Kidney (tissue), 14 donors: ENCODE results near the gene RBBP5. TPM values are rescaled to one million over a fixed set of nuclear protein-coding genes. Genes with fewer than 3 reads are reported as not detected.

Experiments used
- DNase-seq, 5 donors: peaks; one replicate each; pipeline ENCODE4 v3.0.0-alpha.2; 2013 to 2020
- FAIRE-seq: peaks from 2 replicates; lab custom pipeline; 2012; peaks lifted over from hg19 to GRCh38; lab: Jason Lieb, UNC
- H3K27ac ChIP-seq, 2 donors: one replicate each; pipeline ENCODE4 v1.7.0; 2013; ENCODE audit warnings: low read depth in 2 of 2, low read length in 2 of 2, inconsistent platforms in 1 of 2
- H3K27me3 ChIP-seq: one replicate; pipeline ENCODE4 v1.7.1; 2013; ENCODE audit warnings: low read length, inconsistent platforms; ENCODE audit not compliant: control insufficient read depth, insufficient read depth
- H3K36me3 ChIP-seq, 3 donors: one replicate each; pipeline versions ENCODE4 v1.7.0 to v1.7.1; 2013; ENCODE audit warnings: low read length in 3 of 3, control low read depth in 1 of 3, inconsistent platforms in 1 of 3; ENCODE audit not compliant: insufficient read depth in 3 of 3, control insufficient read depth in 2 of 3
- H3K4me1 ChIP-seq, 3 donors: one replicate each; pipeline versions ENCODE4 v1.7.0 to v1.7.1; 2013; ENCODE audit warnings: low read length in 3 of 3, inconsistent platforms in 1 of 3, low read depth in 1 of 3; ENCODE audit not compliant: control insufficient read depth in 2 of 3, insufficient read depth in 2 of 3
- H3K4me3 ChIP-seq, 3 donors: one replicate each; pipeline versions ENCODE4 v1.7.0 to v1.8.1; 2013; ENCODE audit warnings: low read length in 3 of 3, control low read depth in 1 of 3, inconsistent platforms in 1 of 3
- H3K9ac ChIP-seq, 3 donors: one replicate each; pipeline versions ENCODE4 v1.7.0 to v1.7.1; 2013; ENCODE audit warnings: low read length in 3 of 3, control low read depth in 1 of 3, inconsistent platforms in 1 of 3
- H3K9me3 ChIP-seq, 3 donors: one replicate each; pipeline versions ENCODE4 v1.7.0 to v1.7.1; 2013; ENCODE audit warnings: low read length in 3 of 3, control low read depth in 1 of 3, inconsistent platforms in 1 of 3; ENCODE audit not compliant: control insufficient read depth in 2 of 3, insufficient read depth in 1 of 3
- CTCF ChIP-seq: IDR thresholded peaks from 3 replicates; pipeline ENCODE4 v1.5.1; 2012; ENCODE audit warnings: mild to moderate bottlenecking, moderate library complexity, borderline replicate concordance; ENCODE audit not compliant: insufficient read depth; ENCODE audit errors: extremely low read depth
- intact Hi-C: fragments of 100-400 bp; cut with DNase I; formaldehyde crosslinking; loops from one replicate; pipeline ENCODE4 v1.11.1; 2022
- polyA plus RNA-seq: library from polyadenylated mRNA; stranded (reverse); fragments of 350-450 nt; fragmentation: Illumina TruSeq; extraction: RNeasy Lipid Tissue Mini Kit (QIAGEN cat#74804); gene quantifications from one replicate; pipeline ENCODE4 v1.2.3, GENCODE V29; 2014; ENCODE audit warnings: low read depth, low replicate concordance; ENCODE audit not compliant: insufficient read depth
- total RNA-seq: library from RNA; stranded (reverse); fragmentation: NEBNext Ultra II Directional; extraction: Animal tissue kit (Norgen Biotek cat#: 25700); gene quantifications from one replicate; pipeline ENCODE4 v1.2.1, GENCODE V29; 2021
- donor health status: control.
- donor health status: control.
- donor health status: control.
- donor health status: control.
- donor health status: control.
- donor health status: DM: yes; HTN: yes; CAD: no.
- donor health status: Normal renal cell carcinoma (clear cell type).

Gene RBBP5
- total and polyA plus RNA-seq, 2 donors from 2014 or later, result 6.8 to 18.2 TPM

- peaks cover 0 to 5% (median 4%) of the 10 kb centered on the region in 3 donors for H3K4me1 ChIP-seq
- H3K27me3 ChIP-seq, result peaks cover 3% of the 10 kb centered on the region
- no peaks in the 10 kb centered on the region for H3K36me3 ChIP-seq
- H3K27ac ChIP-seq, result no peak overlapping the region
- DNase-seq (no peak), FAIRE-seq (no peak)
- no peak for TF ChIP-seq CTCF
- intact Hi-C loops, result no loop called here
- H3K9ac ChIP-seq, result no peak overlapping the region
- H3K9me3 ChIP-seq, result no peaks in the 10 kb centered on the region
- no peak overlapping the region for H3K4me3 ChIP-seq
These were observed 84.2 kb downstream of the RBBP5 start for GRCh38 chr1:205037539-205037938.

Other genes with a start within 250 kb of the RBBP5 start
- 0.44 TPM for gene CNTN2, start 78.8 kb downstream of the RBBP5 start, total RNA-seq
- 0.15 TPM for gene CNTN2, start 78.8 kb downstream of the RBBP5 start, polyA plus RNA-seq
- 1.7 TPM for gene TMEM81, start 37.5 kb downstream of the RBBP5 start, total RNA-seq
- 6.1 TPM for gene TMEM81, start 37.5 kb downstream of the RBBP5 start, polyA plus RNA-seq
- 17.8 TPM for gene DSTYK, start 89.7 kb upstream of the RBBP5 start, total RNA-seq
- gene DSTYK, start 89.7 kb upstream of the RBBP5 start, polyA plus RNA-seq, result 5.6 TPM
- 1.3 TPM for gene TMCC2, start 106.0 kb upstream of the RBBP5 start, total RNA-seq
- 3.5 TPM for gene TMCC2, start 106.0 kb upstream of the RBBP5 start, polyA plus RNA-seq
- 19.4 TPM for gene NUAK2, start 199.8 kb upstream of the RBBP5 start, total RNA-seq
- gene NUAK2, start 199.8 kb upstream of the RBBP5 start, polyA plus RNA-seq, result 15.1 TPM
- gene KLHDC8A, start 234.9 kb upstream of the RBBP5 start, total RNA-seq, result not detected
- not detected for gene KLHDC8A, start 234.9 kb upstream of the RBBP5 start, polyA plus RNA-seq